HG02870 (cell line): Measurements from ENCODE around the gene SNTB2.

Source experiments
- ATAC-seq: cut with Tn5 transposase; IDR thresholded peaks from one replicate; pipeline ENCODE4 v1.9.1; 2021; ENCODE audit warnings: mild to moderate bottlenecking, moderate library complexity; ENCODE audit not compliant: unreplicated experiment

SNTB2 gene

GRCh38 chr16:69316595-69317034 lies 129.7 kb downstream of the SNTB2 start:
- ATAC-seq = no peak

GRCh38 chr16:69318177-69318910 lies 131.4 kb downstream of the SNTB2 start:
- no peak for ATAC-seq

- ATAC-seq = no peak
Observed at GRCh38 chr16:69318911-69319289, 131.9 kb downstream of the SNTB2 start.

GRCh38 chr16:69319381-69319780 lies 132.4 kb downstream of the SNTB2 start:
- ATAC-seq = no peak

- no peak for ATAC-seq
Observed at GRCh38 chr16:69319826-69320739, 133.1 kb downstream of the SNTB2 start.

- ATAC-seq = no peak
Observed at GRCh38 chr16:69320740-69321073, 133.7 kb downstream of the SNTB2 start.

GRCh38 chr16:69321080-69321479 lies 134.1 kb downstream of the SNTB2 start:
- ATAC-seq = no peak

- ATAC-seq = no peak
Observed at GRCh38 chr16:69322343-69322742, 135.4 kb downstream of the SNTB2 start.

- ATAC-seq = no peak
Observed at GRCh38 chr16:69323415-69323814, 136.5 kb downstream of the SNTB2 start.

- no peak for ATAC-seq
Observed at GRCh38 chr16:69324013-69324531, 137.1 kb downstream of the SNTB2 start.

- no peak for ATAC-seq
Observed at GRCh38 chr16:69324585-69325253, 137.8 kb downstream of the SNTB2 start.

GRCh38 chr16:69325784-69326171 lies 138.8 kb downstream of the SNTB2 start:
- no peak for ATAC-seq

GRCh38 chr16:69326172-69326873 lies 139.4 kb downstream of the SNTB2 start:
- ATAC-seq = no peak

- ATAC-seq = no peak
Observed at GRCh38 chr16:69327585-69328310, 140.8 kb downstream of the SNTB2 start.

- no peak for ATAC-seq
Observed at GRCh38 chr16:69328854-69329316, 141.9 kb downstream of the SNTB2 start.

- peak; percentile 32 for ATAC-seq
Observed at GRCh38 chr16:69329369-69330285, 142.7 kb downstream of the SNTB2 start.

- peak; percentile 92 for ATAC-seq
Observed at GRCh38 chr16:69330286-69331109, 143.5 kb downstream of the SNTB2 start, which contains the start of gene PDF. Gene PDF (minus strand): TSS chr16:69330588. CDS start chr16:69330570, 18 bp downstream.

- ATAC-seq = no peak
Observed at GRCh38 chr16:69334696-69335095, 147.7 kb downstream of the SNTB2 start.
